HepG2 (cell line): ENCODE measurements around the gene WNT3A. TPM values are rescaled to one million over a fixed set of nuclear protein-coding genes. Genes with fewer than 3 reads are reported as not detected.

Experiments
- ATAC-seq: fragments of 200-7000 bp; cut with Tn5 transposase; 3 replicates; pipeline ENCODE4 v1.9.1; 2020; ENCODE audit warnings: mild to moderate bottlenecking, moderate library complexity
- BruUV-seq: library from RNA; stranded (reverse); fragments of 400-500 nt; replicated peaks from 2 replicates; lab custom pipeline; 2021; lab: Mats Ljungman, UMichigan
- CTCF ChIA-PET: fragments of 300-600 bp; formaldehyde crosslinking; extraction: SDS; loops from one replicate; lab custom pipeline; 2021; ENCODE audit warnings: low total read pairs, inconsistent platforms, low intra/inter-chr PET ratio; lab: Yijun Ruan, JAX
- POLR2A ChIA-PET: fragments of 350-600 bp; sonication (Branson Sonifier 250); formaldehyde crosslinking; loops from one replicate; lab custom pipeline; 2020; ENCODE audit warnings: antibody characterized with exemption, inconsistent platforms; lab: Yijun Ruan, JAX
- DNase-seq: peaks from one replicate; pipeline ENCODE4 v3.0.0-alpha.2; 2015; ENCODE audit warnings: low spot score
- FAIRE-seq: peaks from 3 replicates; lab custom pipeline; 2011; peaks lifted over from hg19 to GRCh38; lab: Jason Lieb, UNC
- H2AFZ ChIP-seq: one replicate; pipeline ENCODE4 v1.6.1; 2011; ENCODE audit warnings: low read length, inconsistent platforms
- H3K27ac ChIP-seq: fragments of 300-600 bp; 3 replicates; pipeline ENCODE4 v1.8.0; 2011; ENCODE audit warnings: mixed run types, mild to moderate bottlenecking, mixed read lengths, low read length, inconsistent platforms; ENCODE audit not compliant: insufficient read depth; ENCODE audit errors: extremely low read length
- H3K27me3 ChIP-seq, 2 experiments: fragments of 200-600 bp in 1 of 2; 2 replicates in 1 of 2; 3 replicates in 1 of 2; pipeline versions ENCODE4 v1.6.0 to v1.8.0; 2011; ENCODE audit warnings: low read length in 2 of 2, mild to moderate bottlenecking in 2 of 2, moderate library complexity in 2 of 2, inconsistent platforms in 1 of 2; ENCODE audit not compliant: insufficient read depth in 2 of 2, control insufficient read depth in 1 of 2
- H3K36me3 ChIP-seq, 2 experiments: fragments of 200-600 bp in 1 of 2; replicated peaks in 1 of 2; 2 replicates in 1 of 2; 3 replicates in 1 of 2; pipeline versions ENCODE4 v1.5.1 to v1.8.0; 2011; ENCODE audit warnings: low read length in 2 of 2, inconsistent platforms in 1 of 2; ENCODE audit not compliant: insufficient read depth in 2 of 2, control insufficient read depth in 1 of 2
- H3K4me1 ChIP-seq: 2 replicates; pipeline ENCODE4 v1.5.1; 2012; ENCODE audit warnings: low read length, inconsistent platforms; ENCODE audit not compliant: insufficient read depth
- H3K4me2 ChIP-seq: 2 replicates; pipeline ENCODE4 v1.6.0; 2011; ENCODE audit warnings: low read depth, low read length, inconsistent platforms
- H3K4me3 ChIP-seq, 3 experiments: fragments of 200-600 bp in 1 of 3; sonication (generic), shearing (Covaris generic) in 1 of 3; replicated peaks in 1 of 3; 2 replicates each; pipeline ENCODE4 v1.5.1; 2011 to 2016; ENCODE audit warnings: low read length in 3 of 3, inconsistent platforms in 2 of 3, low read depth in 2 of 3, mild to moderate bottlenecking in 2 of 3, control low read depth in 1 of 3, mixed read lengths in 1 of 3; ENCODE audit not compliant: insufficient read depth in 1 of 3
- H3K79me2 ChIP-seq: one replicate; pipeline ENCODE4 v1.6.1; 2011; ENCODE audit warnings: low read length, inconsistent platforms; ENCODE audit not compliant: insufficient read depth
- H3K9ac ChIP-seq: 2 replicates; pipeline ENCODE4 v1.6.0; 2011; ENCODE audit warnings: mild to moderate bottlenecking, low read depth, low read length, inconsistent platforms; ENCODE audit not compliant: insufficient read depth
- H3K9me3 ChIP-seq: 2 replicates; pipeline ENCODE4 v1.5.1; 2012; ENCODE audit warnings: mild to moderate bottlenecking, low read length
- H4K20me1 ChIP-seq: 2 replicates; pipeline ENCODE4 v1.6.0; 2011; ENCODE audit warnings: inconsistent platforms, mild to moderate bottlenecking, low read length, moderate library complexity; ENCODE audit not compliant: insufficient read depth
- POLR2A ChIP-seq, 2 experiments: IDR thresholded peaks; 2 replicates each; pipeline ENCODE4 v1.6.1; 2011; ENCODE audit warnings: low read depth in 2 of 2, low read length in 2 of 2, mild to moderate bottlenecking in 1 of 2, moderate library complexity in 1 of 2; ENCODE audit not compliant: insufficient read depth in 1 of 2
- ZNF354B ChIP-seq: sonication (generic); formaldehyde crosslinking; IDR thresholded peaks from 2 replicates; pipeline ENCODE4 v1.8.0; 2022; ENCODE audit warnings: mild to moderate bottlenecking, missing genetic modification reagents
- WGBS: methylation state at CpG from one replicate; pipeline ENCODE4 v1.1.6; 2017; ENCODE audit warnings: low lambda C conversion rate; 5-methylcytosine and 5-hydroxymethylcytosine counted together
- in situ Hi-C: cut with HindIII; loops from 2 replicates; pipeline ENCODE4 v1.10.0; 2017; ENCODE audit warnings: low pct_unique_long_range_greater_than_20kb; ENCODE audit not compliant: extremely low pct_ligation_motif_present
- intact Hi-C: fragments of 100-400 bp; cut with micrococcal nuclease; formaldehyde crosslinking; loops from one replicate; pipeline ENCODE4 v1.10.0; 2022; ENCODE audit not compliant: unreplicated experiment
- polyA plus RNA-seq, 8 experiments: library from polyadenylated mRNA; depleted of rRNA in 3 of 8; stranded (reverse) in 7 of 8; unstranded in 1 of 8; fragments of >200 nt; fragmentation: Illumina TruSeq in 4 of 8; extraction: Trizol in 4 of 8; gene quantifications; 2 replicates each; pipeline versions ENCODE4 v1.2.1 to v1.2.3, GENCODE V29; 2011 to 2016; ENCODE audit warnings: low read depth in 4 of 8, missing spikeins in 1 of 8, mixed read lengths in 1 of 8; ENCODE audit not compliant: insufficient read depth in 1 of 8
- total RNA-seq, 5 experiments: library from RNA; depleted of rRNA; stranded (reverse); fragments of >200 nt; fragmentation: Illumina TruSeq; extraction: Trizol; gene quantifications; 2 replicates each; pipeline ENCODE4 v1.2.3, GENCODE V29; 2016; ENCODE audit warnings: low read depth in 1 of 5
- TF ChIP-seq, protein P1 (sequence below): sonication (generic); formaldehyde crosslinking; IDR thresholded peaks from 2 replicates; pipeline ENCODE4 v1.4.0; 2020; ENCODE audit warnings: mild to moderate bottlenecking, missing genetic modification reagents

WNT3A gene
- total and polyA plus RNA-seq, 2 of the 13 experiments (the other 11 are each of a cell fraction or from before 2014, with no cell fraction given): not detected

DNA sequence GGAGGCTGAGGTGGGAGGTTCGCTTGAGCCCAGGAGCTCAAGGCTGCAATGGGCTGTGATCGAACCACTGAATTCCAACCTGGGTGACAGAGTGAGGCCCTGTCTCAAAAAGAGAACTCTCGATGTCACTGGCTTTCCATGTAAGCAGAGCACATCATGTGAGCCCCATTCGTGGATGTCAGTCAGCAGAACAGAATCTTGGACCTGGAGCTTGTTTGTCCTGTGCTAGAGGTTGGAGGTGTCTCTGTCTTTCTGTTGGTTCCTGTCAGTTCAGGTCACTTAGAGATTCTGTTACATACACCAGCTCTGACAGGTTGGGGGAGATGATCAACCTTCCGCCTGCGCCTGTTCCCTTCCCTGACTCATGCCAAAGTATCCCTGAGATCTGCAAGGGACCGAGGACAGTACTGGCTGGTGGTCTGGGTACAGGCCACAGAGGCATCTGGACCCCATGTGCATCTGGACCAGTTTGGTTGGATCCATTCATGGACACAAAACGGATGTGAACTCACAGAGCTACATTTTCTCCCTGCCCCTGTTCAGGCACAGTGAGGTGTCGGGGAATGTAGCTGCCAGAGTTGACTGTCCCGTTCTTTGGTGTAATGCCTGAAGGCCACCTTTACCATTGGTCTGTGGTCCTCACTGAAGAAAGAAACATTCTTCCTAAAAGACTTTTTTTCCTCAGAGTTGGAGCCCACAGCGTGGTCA is 85.7 kb downstream of the WNT3A start:
- no peaks in the 10 kb centered on the region for H3K27me3 ChIP-seq
- POLR2A ChIA-PET: interaction anchor here (1.8 kb wide), 1 partner anchor 10 kb away, joined by 7 read pairs; the partner anchor contains the start of gene ARF1
- no peak overlapping the region for H3K9ac ChIP-seq
- peaks cover 26% of the 10 kb centered on the region for H3K9me3 ChIP-seq
- H2AFZ ChIP-seq: no peak overlapping the region
- TF ChIP-seq ZNF354B (CRISPR knock-in tag) (no peak), POLR2A (IDR thresholded peaks at IDR 0.05; ENCODE audit: insufficient read depth in 1 of 2, low read depth in 2 of 2, low read length in 2 of 2) (peak in 1 of 2 experiments; percentile 36; a peak in 1 of 4 replicates)
- TF ChIP-seq, protein P1, sequence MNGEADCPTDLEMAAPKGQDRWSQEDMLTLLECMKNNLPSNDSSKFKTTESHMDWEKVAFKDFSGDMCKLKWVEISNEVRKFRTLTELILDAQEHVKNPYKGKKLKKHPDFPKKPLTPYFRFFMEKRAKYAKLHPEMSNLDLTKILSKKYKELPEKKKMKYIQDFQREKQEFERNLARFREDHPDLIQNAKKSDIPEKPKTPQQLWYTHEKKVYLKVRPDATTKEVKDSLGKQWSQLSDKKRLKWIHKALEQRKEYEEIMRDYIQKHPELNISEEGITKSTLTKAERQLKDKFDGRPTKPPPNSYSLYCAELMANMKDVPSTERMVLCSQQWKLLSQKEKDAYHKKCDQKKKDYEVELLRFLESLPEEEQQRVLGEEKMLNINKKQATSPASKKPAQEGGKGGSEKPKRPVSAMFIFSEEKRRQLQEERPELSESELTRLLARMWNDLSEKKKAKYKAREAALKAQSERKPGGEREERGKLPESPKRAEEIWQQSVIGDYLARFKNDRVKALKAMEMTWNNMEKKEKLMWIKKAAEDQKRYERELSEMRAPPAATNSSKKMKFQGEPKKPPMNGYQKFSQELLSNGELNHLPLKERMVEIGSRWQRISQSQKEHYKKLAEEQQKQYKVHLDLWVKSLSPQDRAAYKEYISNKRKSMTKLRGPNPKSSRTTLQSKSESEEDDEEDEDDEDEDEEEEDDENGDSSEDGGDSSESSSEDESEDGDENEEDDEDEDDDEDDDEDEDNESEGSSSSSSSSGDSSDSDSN (CRISPR knock-in tag): 0 out of 2 replicates have a peak, but pooled peaks have one; percentile 12
- TF ChIP-seq, all 625 proteins: peak for 2
- CTCF ChIA-PET: no interaction called here
- Histone ChIP-seq H3K4me2 (no peak overlapping the region), H3K27ac (no peak overlapping the region), H3K4me1 (peaks cover 39% of the 10 kb centered on the region), H4K20me1 (peaks cover 100% of the 10 kb centered on the region), H3K36me3 (peaks cover 17 to 75% of the 10 kb centered on the region in 2 experiments; a peak in 4 of 5 replicates), H3K4me3 (no peak overlapping the region), H3K79me2 (peaks cover 99% of the 10 kb centered on the region)
- in situ Hi-C loops (no loop called here), intact Hi-C loops (no loop called here)
- FAIRE-seq (no peak), ATAC-seq (no peak), DNase-seq (no peak)
- 92% methylated on average over 6 of the region's 11 CpGs for WGBS
- no TSS peak for BruUV-seq
